Posterior cingulate gyrus (tissue), 11 donors: ENCODE measurements around the gene GIT1.
"Not testable (repeated sequence)": the region's sequence is repeated elsewhere in the genome, so short reads cannot be mapped to it uniquely, and the experiment has no call there.

ENCODE experiments used
- DNase-seq, 10 donors: peaks; one replicate each; pipeline versions ENCODE4 v3.0.0 to v3.0.0-alpha.2; 2020 to 2021; ENCODE audit warnings: mixed read lengths in 3 of 10
- intact Hi-C: fragments of 100-400 bp; cut with DNase I; formaldehyde crosslinking; loops from one replicate; pipeline ENCODE4 v1.15.1; 2023

The GIT1 gene

GRCh38 chr17:29571883-29572681 is 17.4 kb downstream of the GIT1 start:
- peak in 3 of 10 donors; percentile 64 to 82 (median 77) for DNase-seq

GRCh38 chr17:29571486-29571882 is 18.0 kb downstream of the GIT1 start:
- intact Hi-C loops: no loop called here
- peak in 2 of 10 donors; percentile 24 to 55 for DNase-seq

More at GRCh38 chr17:29571883-29572681, 17.4 kb downstream of the GIT1 start:
- intact Hi-C loops: loop anchor here (1.0 kb wide), 1 partner anchor 200 kb away; no protein-coding TSS in a partner anchor

GRCh38 chr17:29570521-29570920 is 18.9 kb downstream of the GIT1 start:
- peak in 2 of 10 donors; percentile 52 to 62 for DNase-seq
- intact Hi-C loops: no loop called here

- DNase-seq: peak in 2 of 10 donors; percentile 55 to 82
- intact Hi-C loops: no loop called here
Measured at GRCh38 chr17:29569245-29569950, 20.1 kb downstream of the GIT1 start.

- intact Hi-C loops: no loop called here
- DNase-seq: peak; percentile 64 to 95 (median 75)
Measured at GRCh38 chr17:29568331-29569244, 20.9 kb downstream of the GIT1 start, which contains the start of gene TP53I13. TSS of gene TP53I13 (plus strand) at chr17:29568701. CDS start at chr17:29568759, 58 bp downstream.

GRCh38 chr17:29567554-29568330 is 21.7 kb downstream of the GIT1 start:
- intact Hi-C loops: no loop called here
- DNase-seq: peak in 5 of 10 donors; percentile 57 to 93 (median 87)

- intact Hi-C loops: no loop called here
- no peak for DNase-seq
Measured at GRCh38 chr17:29567304-29567553, 22.2 kb downstream of the GIT1 start.

- intact Hi-C loops: no loop called here
- peak in 5 of 10 donors; percentile 36 to 92 (median 80) for DNase-seq
Measured at GRCh38 chr17:29566473-29567303, 22.8 kb downstream of the GIT1 start, which contains the start of gene ABHD15. TSS of gene ABHD15 (minus strand) at chr17:29567037. CDS start at chr17:29566966, 71 bp downstream.

GRCh38 chr17:29565643-29566472 is 23.6 kb downstream of the GIT1 start:
- intact Hi-C loops: no loop called here

GRCh38 chr17:29563816-29564215 is 25.6 kb downstream of the GIT1 start:
- DNase-seq: peak in 2 of 10 donors; percentile 18 to 60
- intact Hi-C loops: no loop called here

More at GRCh38 chr17:29565643-29566472, 23.6 kb downstream of the GIT1 start:
- DNase-seq: peak in 2 of 10 donors; percentile 81 to 85

- intact Hi-C loops: no loop called here
- peak in 1 of 10 donors; percentile 50 for DNase-seq
Measured at GRCh38 chr17:29562615-29563014, 26.8 kb downstream of the GIT1 start.

- no peak for DNase-seq
- intact Hi-C loops: no loop called here
Measured at GRCh38 chr17:29561554-29562517, 27.6 kb downstream of the GIT1 start.

GRCh38 chr17:29560316-29560715 is 29.1 kb downstream of the GIT1 start:
- intact Hi-C loops: no loop called here
- no peak for DNase-seq

- intact Hi-C loops: no loop called here
- no peak for DNase-seq
Measured at GRCh38 chr17:29559640-29560039, 29.8 kb downstream of the GIT1 start.

- DNase-seq, intact Hi-C loops: not testable (repeated sequence)
Measured at GRCh38 chr17:29558139-29558538, 31.3 kb downstream of the GIT1 start.

- intact Hi-C loops: no loop called here
- no peak for DNase-seq
Measured at GRCh38 chr17:29557739-29558116, 31.7 kb downstream of the GIT1 start.
